Stimulated activated CD4-positive, alpha-beta T cell treated with anti-CD3 and anti-CD28 coated beads, Interleukin-4, amount 100 ng/mL, for 1 hour (primary cell): ENCODE results near the gene UMOD.
"Not testable (repeated sequence)": the region's sequence is repeated elsewhere in the genome, so short reads cannot be mapped to it uniquely, and the experiment has no call there.

Source experiments
- DNase-seq: peaks from one replicate; pipeline ENCODE4 v3.0.0-alpha.2; 2020

Gene UMOD

DNA sequence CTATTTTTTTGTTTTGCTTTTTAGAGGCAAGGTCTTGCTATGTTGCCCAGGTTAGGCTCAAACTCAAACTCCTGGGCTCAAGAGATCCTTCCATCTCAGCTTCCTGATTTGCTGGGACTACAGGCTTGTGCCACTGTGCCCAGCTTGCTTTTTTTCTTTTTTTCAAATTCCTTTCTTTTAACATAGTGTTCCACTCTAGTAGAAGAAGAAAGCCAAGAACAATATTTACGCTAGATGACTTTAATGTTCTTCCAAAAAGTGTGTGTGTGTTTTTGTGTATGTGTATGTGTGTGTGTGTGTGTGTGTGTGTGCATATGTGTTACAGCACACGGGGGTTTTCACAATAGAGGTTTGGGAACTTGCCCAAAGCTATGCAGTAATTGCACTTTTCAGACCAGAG is 10.7 kb upstream of the UMOD start:
- no peak for DNase-seq

DNA sequence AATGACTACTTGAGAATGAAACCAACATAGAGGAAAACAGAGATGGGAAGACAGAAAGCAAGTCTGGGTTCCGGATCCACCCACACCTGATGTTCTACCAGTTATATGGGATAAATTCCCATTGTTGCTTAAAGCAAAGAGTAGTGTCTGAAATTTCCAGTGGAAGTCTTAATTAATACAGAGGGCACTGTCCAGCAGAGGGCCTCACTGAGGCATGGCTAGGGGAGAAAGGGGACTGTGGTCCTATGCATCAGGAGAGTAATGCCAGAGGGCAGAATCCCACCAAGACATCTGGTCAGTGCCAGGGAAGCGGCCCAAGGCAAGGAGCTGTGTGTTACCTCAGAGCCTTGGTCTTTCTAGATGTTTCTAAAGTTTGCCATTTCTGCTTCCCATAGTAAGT is 7.5 kb upstream of the UMOD start:
- DNase-seq, result no peak

DNA sequence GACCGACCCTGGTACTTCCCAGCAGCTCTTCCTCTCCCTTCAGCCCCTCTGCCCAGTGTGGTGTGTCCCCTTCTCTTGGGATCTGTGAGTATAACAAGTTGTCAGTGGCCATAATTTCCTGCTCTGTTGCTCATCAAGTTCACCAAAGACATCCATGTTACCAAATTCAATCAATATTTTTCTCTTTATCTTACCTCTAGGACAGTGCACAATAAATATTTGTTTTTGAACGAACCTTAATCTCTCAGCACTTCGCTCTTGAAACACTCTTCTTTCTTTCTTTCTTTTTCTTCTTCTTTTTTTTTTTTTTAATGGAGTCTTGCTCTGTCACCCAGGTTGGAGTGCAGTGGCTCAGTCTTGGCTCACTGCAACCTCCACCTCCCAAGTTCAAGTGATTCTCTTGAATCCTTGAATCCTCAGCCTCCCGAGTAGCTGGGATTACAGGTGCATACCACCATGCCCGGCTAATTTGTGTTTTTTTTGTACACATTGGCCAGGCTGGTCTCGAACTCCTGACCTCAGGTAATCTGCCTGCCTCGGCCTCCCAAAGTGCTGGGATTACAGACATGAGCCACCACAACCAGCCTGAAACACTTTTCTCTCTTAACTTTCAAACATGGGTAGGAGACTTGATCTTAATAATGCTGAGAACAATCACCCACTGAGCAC is 2.7 kb upstream of the UMOD start:
- no peak for DNase-seq

DNA sequence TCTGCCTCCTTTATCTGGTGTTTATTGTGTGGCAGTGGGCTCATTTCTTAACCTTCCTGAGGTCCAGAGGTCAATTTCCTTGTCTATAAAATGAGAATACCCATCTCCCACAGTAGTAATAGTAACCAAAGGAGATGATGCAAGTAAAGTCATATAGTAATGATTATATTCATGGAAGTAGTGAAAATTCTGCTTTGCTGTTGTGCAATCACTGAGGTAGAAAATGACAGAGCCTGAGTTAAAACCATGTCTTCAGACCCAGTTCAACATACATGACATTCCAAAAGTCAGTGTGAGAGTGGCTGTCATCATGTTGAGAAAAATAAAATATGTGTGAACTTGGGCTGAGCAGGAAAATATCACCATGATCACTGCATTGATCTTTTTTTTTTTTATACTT is 864 bp upstream of the UMOD start:
- no peak for DNase-seq

DNA sequence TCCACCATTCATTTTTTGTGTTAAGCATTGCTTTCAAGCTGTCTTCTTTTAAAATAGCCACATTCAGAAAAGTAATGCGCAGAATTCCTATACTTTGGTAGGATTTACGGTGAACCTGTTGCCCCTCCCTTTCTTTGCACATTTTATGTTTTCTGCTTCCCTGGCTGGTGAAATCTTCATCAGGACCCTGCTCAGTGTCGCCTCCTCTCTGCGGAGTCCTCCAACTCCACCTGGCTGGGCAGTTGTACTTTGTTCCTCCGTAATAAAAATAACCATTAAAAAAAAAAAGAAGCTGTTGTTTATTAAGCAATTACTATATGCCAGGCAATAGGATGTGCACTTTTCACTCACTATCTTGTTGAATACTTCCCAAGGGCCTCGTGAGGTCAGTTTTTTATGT is 2.9 kb downstream of the UMOD start:
- DNase-seq, result no peak

DNA sequence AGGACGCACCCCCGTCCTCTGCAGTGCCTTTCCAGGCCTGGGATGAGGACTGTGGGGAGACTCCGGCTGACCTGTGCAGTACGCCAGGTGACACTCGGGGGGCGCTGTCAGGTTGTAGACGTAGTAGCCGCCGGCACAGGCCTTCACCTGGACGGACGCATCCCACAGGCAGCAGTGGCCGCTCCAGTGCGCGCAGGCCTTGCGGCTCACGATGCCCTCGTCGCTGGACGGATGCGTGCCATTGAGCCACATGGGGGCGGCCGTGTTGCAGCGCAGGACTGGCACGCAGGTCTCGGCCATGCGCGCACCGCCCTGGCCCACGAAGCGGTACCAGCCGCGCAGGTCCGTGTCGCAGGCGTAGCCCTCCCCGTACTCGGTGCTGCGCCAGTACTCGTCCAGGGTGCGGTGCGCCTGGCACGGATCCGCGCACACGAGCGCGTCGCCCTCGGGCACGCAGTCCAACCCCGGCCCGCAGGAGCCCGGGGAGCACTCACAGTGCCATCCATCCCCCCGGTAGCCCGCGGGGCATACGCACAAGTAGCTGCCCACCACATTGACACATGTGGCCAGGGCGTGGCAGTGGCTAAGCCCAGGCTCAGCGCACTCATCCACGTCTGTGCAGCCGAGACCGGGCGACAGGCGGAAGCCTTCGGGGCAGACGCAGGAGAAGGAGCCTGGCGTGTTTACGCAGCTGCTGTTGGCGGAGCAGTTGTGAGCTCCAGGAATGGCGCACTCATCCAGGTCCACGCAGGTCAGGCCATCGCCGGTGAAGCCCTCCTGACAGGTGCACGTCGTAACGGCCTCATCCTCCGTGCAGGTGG is 3.9 kb downstream of the UMOD start:
- DNase-seq, result no peak

DNA sequence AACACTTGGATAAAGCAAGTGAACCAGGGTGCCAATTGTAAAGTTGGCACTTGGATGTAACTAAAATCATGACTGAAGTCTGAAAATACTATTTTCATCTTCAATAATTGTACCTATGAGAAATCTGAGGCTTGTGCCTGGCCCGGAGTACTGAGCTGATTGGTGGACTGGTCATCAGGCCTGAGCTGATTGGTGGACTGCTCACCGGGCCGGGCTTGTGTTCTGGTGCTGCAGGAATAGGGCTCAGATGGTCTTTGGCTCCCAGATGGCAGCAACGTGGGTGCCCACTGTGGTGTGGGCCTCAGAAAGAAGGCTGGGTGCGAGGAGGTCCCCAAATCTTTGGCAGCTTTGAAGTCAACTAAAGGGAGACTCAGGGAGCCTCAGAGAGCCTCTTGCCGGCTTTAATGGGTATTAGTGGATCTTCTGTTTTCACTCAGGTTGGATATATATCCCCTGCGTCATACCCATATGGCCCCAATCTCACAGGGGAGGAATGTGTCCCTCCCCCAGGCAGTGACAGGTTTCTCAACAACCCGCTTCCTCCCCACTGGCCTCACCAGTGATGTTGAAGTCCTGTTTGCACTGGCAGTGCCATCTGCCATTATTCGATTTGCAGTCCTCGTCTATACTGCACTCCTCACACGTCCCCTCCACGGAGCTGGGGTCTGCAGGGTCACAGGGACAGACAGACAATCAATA is 4.7 kb downstream of the UMOD start:
- DNase-seq, result no peak

DNA sequence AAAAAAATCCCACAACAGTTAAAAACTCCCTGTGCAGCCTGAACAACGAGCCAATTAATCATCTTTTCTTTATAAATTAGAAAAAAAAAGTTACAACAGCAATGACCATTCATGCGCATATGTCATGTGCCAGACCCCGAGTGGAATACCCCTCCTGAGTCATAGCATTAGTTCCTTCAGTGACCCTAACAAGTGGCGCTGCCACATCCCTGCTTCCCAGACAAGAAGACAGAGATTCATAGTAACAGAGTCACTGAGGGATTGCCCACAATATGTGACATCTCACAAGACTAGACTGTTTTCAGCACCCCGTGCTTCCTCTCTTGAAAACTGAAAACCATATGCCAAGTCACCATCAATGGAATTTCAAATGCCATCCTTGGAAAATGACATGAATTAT is 7.9 kb downstream of the UMOD start:
- no peak for DNase-seq

DNA sequence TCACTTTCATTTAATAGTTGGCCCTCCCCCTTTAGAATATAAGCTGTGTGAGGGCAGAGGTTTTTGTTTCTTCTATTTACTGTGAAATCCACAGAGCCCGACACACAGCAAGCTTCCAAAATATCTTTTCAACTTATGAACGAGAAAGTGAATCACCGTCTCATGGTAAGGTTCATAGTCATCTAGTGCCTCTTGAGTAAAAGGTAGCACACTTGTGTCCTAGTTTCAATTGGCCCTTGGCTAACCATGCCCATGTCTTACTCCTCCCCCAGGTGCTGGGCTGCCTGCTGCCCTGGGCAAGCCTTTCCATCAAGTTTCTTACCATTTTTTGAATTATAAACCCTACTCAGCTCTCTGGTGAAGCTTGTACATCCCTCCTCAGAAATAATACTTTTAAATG is 12.8 kb downstream of the UMOD start:
- DNase-seq, result no peak

DNA sequence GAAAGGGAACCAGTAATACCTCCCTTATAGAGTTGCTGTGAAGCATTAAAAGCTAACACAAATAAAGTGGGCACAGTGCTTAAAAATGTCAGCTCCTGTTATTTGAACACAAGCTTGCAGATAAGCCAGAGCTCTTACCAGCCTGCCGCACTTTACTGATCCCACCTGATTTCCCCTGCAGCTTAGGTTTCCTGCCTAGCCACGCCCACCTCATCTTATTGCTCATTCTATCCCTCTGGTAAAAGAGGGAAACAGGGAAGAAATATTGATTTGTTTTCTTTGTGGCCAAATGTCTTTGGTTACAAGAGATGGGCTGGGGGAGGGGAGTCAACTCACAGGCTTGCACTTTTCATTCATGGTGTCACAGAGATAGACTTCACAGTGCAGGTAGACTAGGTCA is 15.6 kb downstream of the UMOD start:
- no peak for DNase-seq

DNA sequence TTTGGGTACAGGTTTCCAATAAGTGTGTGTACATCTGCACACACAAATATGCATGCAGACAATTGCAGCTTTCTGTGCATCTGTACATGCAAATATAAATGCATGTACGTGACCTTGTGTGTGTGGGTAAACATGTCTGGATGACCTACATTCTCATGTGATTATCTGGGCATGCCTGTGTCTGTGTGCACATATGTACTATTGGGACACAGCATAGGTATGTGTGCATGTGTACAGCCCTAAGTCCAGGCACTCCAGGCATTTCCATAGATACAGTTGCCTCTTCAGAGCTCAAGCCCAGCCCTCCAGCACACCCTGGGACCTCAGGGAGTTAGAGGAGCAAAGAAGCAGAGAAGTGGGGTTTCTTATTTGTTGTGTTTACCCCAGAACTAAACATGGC is 18.1 kb downstream of the UMOD start:
- no peak for DNase-seq

DNA sequence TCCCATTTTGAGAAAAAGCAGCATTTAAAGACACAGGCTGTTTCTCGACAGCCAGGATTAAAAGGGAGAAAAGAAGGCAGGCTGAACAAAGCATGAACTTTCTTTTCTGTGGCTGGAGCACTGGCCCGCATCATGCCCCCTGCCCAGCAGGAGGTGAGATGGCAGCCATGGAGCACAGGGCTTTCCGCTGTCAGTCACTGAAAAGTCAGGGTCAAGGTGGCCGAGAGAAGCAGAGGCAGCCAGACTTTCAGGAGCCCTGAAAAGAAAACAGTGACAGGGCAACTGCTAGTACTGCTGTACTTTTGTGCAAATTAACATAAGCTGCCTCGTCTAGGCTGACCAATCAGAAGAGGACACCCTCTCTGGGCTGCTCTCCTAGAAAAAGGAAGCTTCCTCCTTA is 19.4 kb downstream of the UMOD start:
- no peak for DNase-seq

DNA sequence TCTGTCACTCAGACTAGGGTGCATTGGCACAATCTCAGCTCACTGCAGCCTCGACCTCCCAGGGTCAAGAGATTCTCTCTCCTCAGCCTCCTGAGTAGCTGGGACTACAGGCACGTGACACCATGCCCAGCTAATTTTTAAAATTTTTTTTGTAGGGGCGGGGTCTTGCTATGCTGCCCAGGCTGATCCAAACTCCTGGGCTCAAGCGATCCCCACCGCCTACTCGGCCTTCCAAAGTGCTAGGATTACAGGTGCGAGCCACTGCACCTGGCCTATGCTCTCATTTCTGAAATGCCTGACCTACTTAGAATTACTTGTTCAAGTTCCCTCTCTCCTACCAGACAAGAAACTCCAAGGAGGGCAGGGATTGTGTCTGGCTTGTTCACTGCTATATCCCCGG is 20.1 kb downstream of the UMOD start:
- no peak for DNase-seq

DNA sequence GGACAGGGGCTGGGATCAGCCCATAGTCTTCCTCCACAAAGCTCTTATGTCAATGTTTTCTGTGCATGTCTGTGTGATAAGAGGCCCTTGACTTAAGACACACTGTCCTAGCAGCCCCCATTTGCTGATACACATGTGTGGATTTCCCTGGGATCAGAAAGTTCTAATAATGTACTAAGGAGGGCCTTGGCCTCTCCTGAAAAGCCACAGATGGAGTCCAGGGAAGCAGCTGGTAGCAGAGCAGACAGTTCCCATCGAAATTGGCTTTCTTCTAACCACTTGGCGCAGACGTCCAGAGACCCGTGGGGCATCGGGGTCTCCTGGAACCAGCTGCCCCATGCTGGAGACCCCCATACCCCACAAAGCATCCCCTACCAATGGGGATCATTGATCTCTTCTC is 20.9 kb downstream of the UMOD start:
- no peak for DNase-seq

DNA sequence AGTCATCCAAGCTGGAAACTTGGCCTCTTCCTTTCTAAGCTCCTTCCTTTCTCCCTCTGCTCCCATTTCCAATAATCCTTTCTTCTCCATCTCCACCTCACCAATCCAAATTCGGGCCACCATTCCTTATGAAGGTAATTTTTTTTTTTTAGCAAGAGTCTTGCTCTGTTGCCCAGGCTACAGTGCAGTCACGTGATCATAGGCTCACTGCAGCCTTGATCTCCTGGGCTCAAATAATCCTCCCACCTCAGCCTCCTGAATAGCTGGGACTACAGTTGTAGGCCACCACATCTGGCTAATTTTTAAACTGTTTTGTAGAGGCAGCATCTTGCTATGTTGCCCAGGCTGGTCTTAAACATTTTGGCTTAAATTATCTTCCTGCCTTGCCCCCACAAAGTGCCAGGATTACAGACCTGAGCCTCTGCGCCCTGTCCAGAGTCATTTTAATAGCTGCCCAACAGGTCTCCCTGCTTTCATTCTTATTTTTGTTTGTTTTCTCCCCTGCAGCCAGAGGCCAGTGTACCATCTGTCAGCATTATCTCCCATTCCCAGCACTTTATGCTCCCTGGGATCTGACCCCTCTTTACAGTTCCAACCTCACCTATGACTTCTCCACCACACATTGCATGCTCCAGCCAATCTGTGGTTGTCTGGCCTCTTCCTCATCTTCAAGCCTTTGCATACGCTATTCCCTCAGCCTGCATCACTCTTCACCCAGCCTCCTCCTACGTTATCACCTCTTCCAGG is 22.9 kb downstream of the UMOD start:
- no peak for DNase-seq

DNA sequence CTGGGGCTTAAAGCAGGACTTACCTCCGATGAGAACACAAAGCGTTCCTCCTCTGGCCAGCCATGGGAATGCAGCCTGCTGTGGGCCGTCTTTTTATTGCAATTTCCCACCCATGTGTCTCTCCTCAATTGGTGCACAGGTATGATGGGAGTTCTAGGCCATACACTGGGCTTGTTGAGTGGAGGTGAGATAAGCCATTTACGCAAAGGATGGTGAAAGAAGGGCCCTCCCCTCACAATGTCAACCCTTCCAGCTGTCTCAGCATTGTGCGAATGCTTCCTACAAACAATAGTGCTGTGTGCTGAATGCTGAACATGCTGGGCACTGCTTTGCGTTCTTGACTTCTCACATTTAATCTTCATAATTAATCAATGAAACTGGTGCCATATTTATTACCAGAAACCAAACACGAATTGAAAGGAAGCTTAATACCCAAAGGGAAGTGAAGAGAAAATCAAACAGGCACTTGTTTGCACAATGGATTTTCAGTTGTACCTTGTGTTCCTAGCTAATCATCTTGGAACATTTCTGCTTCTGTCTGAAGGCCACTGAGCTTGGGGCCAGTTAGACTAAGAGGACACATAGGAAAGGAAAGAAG is 25.0 kb downstream of the UMOD start, which contains the start of gene GP2:
Gene GP2, minus strand, starts transcription at position 70 of the 598 bp plus-strand sequence. CDS start 1,082 bp downstream, outside the sequence.
- no peak for DNase-seq

DNA sequence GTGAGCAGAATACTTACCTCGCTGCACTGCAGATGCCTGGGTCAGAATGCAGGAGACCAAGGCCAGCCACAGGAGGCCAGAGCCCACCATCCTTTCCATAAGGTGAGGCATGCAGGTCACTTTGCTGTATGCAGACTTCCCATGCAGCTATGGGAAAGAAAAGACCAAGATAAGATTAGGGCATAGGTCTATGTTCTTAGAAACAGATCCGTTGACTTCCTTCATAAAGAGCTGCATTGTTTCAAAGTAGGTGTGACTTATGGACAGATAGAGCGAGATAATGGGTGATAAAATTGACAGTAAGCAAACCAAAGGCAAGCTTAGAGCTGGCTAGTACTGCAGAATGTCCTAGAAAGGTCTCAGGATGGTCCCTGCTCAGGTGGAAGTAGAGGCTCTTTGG is 26.2 kb downstream of the UMOD start:
- no peak for DNase-seq

DNA sequence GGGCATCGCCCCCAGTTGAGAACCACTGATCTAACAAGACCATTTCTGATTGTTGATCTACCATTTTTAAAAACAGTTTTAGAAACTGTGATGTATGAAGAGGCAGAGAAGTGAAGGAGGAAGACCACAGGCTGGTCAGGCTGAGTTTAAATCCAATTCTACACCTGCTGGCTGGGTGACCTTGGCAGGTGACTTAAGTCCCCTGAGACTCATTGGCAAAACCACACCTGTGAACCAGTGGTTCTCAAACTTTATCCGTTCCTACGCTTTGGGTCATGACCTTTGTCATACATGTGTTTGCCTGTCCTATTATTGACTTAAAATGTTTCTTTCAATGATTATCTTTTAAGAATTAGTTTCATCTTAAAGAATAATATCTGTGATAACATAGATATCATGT is 27.5 kb downstream of the UMOD start:
- no peak for DNase-seq

DNA sequence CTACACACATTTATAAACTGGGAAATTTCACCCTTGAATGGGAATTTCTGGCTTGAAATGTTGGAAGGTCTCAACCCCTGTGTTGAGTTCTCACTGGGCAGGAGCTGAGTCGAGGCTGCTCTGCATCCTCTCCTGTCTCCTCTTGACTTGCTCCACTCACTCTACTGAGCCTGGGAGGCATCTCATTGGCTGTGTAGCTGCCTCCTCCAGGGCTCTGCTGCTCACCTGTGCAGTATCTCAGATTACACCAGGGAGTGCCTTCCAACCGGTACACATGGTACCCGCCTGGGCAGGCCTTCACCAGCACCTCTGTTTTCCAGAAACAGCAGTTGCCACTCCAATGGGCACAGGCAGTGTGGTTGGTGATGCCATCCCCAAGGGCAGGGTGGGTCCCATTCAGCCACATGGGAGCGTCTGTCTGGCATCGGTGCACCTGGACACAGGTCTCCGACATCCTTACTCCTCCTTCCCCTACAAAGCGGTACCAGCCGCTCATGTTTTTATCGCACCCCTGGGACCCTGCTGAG is 28.9 kb downstream of the UMOD start:
- DNase-seq, result no peak

DNA sequence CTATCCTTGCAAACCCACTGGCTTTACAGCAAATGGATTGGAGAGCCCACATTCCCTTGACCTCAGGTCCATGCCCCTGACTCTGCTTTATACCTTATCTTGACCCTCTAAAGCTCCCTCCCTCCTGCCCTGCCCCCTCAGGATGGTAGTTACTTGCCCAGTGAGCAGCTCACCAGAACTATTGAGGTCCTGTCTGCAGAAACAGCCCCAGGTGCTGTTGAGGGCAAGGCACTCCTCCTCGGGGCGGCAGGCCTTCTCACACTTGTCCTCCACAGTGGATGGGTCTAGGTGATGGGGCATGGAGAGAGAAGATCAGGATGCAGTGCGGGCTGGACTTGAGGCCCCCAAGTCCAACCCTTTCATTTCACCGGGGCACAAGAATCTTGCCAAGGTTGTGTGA is 29.8 kb downstream of the UMOD start:
- no peak for DNase-seq

DNA sequence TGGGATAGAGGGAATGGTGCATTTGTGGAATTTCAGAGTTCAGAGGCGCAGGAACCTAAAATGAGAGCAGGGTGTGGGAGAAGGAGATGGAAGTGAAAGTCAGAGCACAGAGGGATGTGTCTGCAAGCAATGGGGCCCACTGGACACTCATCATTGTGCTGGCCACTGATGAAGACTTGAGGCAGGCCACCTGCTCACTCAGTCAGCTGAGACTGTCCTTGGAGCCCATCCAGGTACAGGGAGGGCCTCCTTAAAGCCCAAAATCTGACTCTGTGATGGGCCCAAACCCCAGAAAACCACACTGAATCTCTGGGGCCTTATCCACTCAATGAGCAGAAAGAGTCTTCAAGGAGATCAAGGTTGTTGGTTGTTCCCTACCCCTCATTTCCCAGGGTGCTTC is 30.8 kb downstream of the UMOD start:
- DNase-seq, result no peak

DNA sequence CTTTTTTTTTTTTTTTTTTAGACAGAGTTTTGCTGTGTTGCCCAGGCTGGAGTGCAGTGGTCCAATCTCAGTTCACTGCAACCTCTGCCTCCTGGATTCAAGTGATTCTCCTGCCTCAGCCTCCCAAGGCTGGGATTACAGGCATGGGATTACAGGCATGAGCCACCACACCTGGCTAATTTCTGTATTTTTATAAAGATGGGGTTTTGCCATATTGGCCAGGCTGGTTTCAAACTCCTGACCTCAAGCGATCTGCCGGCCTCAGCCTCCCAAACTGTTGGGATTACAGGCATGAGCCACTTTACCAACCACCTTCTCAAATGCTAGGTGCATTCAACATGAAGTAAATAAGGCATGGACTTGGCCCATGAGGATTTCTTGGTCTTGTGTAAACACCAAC is 31.5 kb downstream of the UMOD start:
- not testable (repeated sequence) for DNase-seq

DNA sequence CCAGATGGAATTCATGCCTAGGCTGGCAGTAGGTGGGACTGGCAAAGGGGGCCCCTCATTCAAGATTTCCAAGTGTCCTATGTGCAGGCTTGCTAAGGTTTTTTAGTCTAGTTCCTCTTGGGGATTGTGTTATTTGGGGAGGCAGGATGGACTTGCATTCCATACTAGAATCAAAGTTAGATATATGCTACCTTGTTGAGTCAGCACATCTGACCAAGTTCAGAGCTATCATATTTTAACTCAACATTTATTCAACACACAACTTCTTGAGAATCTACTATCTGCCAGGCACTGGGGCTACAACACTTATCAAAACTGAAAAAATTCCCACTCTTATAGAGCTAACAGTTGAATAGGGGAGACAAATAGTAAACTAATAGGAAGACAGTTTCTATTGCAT is 31.9 kb downstream of the UMOD start:
- DNase-seq, result no peak
